Tibial nerve (tissue), 3 donors: ENCODE results near the gene CTNNA2.

Source experiments
- POLR2A ChIP-seq, 2 donors: fragments of 450-650 bp; IDR thresholded peaks; one replicate each; pipeline ENCODE4 v1.6.1; 2017; ENCODE audit warnings: antibody characterized with exemption in 2 of 2, mild to moderate bottlenecking in 2 of 2, moderate library complexity in 2 of 2
- TF ChIP-seq, protein P1 (sequence below), 5 experiments: fragments of 200-600 bp in 3 of 5; fragments of 450-650 bp in 2 of 5; sonication (generic) in 3 of 5; IDR thresholded peaks; one replicate each; pipeline ENCODE4 v1.5.1; 2016 to 2019; ENCODE audit warnings: antibody characterized with exemption in 5 of 5, mild to moderate bottlenecking in 3 of 5, moderate library complexity in 2 of 5

DNA sequence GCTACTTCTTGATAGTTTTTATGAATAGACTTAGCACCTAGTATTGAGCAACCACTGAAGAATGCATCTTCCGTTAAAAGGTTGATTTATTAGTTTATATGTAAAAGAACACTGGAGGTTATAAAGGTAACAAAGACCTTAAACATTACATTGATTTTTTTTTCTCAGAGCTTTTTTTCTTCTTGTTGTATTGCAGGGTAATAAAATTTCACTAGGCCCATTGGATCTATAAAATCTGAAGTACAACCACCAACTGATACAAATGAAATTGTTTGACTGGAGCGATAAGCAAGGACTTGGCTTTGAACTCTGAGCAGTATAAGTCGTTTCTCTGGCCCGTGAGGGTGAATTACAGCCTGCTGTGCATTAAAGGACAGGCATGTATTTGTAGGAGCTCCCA, 447.7 kb downstream of the CTNNA2 start:
- TF ChIP-seq, protein P1, sequence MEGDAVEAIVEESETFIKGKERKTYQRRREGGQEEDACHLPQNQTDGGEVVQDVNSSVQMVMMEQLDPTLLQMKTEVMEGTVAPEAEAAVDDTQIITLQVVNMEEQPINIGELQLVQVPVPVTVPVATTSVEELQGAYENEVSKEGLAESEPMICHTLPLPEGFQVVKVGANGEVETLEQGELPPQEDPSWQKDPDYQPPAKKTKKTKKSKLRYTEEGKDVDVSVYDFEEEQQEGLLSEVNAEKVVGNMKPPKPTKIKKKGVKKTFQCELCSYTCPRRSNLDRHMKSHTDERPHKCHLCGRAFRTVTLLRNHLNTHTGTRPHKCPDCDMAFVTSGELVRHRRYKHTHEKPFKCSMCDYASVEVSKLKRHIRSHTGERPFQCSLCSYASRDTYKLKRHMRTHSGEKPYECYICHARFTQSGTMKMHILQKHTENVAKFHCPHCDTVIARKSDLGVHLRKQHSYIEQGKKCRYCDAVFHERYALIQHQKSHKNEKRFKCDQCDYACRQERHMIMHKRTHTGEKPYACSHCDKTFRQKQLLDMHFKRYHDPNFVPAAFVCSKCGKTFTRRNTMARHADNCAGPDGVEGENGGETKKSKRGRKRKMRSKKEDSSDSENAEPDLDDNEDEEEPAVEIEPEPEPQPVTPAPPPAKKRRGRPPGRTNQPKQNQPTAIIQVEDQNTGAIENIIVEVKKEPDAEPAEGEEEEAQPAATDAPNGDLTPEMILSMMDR (IDR thresholded peaks at IDR 0.05), result no peak
- TF ChIP-seq POLR2A (IDR thresholded peaks at IDR 0.05), result no peak
